ENCODE results near the gene RANBP6. TPM values are rescaled to one million over a fixed set of nuclear protein-coding genes. Genes with fewer than 3 reads are reported as not detected.
A peak's percentile ranks its signal among the peaks of the same experiment; 100 is the strongest.

The RANBP6 gene
- total RNA-seq, 4 donors from 2014 or later = 8.1 to 21.0 (median 16.9) TPM

DNA sequence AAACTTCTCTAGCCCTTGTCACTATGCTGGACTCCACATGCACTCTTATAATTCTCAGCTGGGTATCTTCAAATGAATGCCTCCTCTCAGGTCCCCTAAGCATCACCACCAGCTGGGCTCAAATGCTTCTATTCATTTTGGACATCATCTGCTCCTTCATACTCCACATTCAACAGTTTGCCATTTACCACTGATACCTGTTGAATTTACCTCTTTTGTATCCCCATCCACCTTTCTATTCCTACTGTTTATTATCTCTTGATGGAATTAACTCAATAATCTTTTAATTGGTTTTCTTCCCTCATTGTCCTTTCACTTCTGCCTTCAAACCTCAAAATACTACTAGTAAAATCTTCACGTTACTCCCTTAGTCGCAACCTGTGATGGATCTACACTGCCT lies 14.5 kb downstream of the RANBP6 start:
- intact Hi-C loops (cut with DNase I; ENCODE audit: low total_unique reads) = loop anchor here (10.0 kb wide), 1 partner anchor 56 kb away; no protein-coding TSS in a partner anchor
- no peak for TF ChIP-seq POLR2A (IDR thresholded peaks at IDR 0.05)
- TF ChIP-seq, protein P1, sequence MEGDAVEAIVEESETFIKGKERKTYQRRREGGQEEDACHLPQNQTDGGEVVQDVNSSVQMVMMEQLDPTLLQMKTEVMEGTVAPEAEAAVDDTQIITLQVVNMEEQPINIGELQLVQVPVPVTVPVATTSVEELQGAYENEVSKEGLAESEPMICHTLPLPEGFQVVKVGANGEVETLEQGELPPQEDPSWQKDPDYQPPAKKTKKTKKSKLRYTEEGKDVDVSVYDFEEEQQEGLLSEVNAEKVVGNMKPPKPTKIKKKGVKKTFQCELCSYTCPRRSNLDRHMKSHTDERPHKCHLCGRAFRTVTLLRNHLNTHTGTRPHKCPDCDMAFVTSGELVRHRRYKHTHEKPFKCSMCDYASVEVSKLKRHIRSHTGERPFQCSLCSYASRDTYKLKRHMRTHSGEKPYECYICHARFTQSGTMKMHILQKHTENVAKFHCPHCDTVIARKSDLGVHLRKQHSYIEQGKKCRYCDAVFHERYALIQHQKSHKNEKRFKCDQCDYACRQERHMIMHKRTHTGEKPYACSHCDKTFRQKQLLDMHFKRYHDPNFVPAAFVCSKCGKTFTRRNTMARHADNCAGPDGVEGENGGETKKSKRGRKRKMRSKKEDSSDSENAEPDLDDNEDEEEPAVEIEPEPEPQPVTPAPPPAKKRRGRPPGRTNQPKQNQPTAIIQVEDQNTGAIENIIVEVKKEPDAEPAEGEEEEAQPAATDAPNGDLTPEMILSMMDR (IDR thresholded peaks at IDR 0.05 in 4 of 5, conservative IDR thresholded peaks at IDR 0.05 in 1 of 5) = no peak
- H3K9me3 ChIP-seq = no peaks in the 10 kb centered on the region
- no peak for ATAC-seq
- no peak overlapping the region for H3K4me3 ChIP-seq
- in situ Hi-C loops (cut with MboI; ENCODE audit: low sequenced_read_pairs in 4 of 4) = loop anchor here in 2 of 4 donors (25.0 kb wide), 2 partner anchors 364 to 686 kb away; partner anchors contain the start of gene RIC1 (in 1 of the 2)
- no peak for DNase-seq
- no peak overlapping the region for H3K27ac ChIP-seq
- H3K4me1 ChIP-seq = peaks cover 67 to 76% of the 10 kb centered on the region in 2 donors
- H3K36me3 ChIP-seq = no peaks in the 10 kb centered on the region
- no peaks in the 10 kb centered on the region for H3K27me3 ChIP-seq

DNA sequence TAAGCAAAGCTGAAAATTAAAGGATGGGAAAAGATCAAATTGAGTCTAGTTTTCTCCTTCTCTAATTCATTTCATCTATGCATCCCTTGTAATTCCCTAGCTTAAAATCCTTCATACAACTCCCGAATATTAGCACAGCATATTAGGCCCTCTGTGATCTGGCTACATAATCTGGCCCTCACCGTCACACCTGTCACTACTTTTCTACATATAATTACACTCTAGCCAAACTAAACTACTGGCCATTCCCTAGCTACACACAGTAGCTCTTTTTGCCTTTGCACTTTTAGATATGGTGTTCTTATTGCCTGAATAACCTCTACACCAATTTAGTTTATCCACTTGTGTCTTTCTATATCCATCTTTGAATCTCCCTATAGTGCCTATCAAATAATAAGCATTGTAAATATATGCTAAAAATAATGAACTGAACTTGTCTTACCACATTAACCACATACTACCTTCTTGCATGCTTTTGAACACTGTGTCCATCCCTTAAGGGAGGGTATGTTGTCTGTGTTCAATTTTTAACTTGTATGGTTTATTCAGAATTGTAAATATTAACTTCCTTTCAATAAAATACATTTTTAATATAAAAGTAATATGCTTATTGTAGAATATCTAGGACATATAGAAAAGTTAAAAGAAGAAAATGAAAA lies 15.9 kb downstream of the RANBP6 start:
- Histone ChIP-seq H3K27ac (peak overlapping the region in 1 of 4 donors; percentile 1), H3K36me3 (no peaks in the 10 kb centered on the region), H3K4me1 (peaks cover 53 to 66% of the 10 kb centered on the region in 2 donors), H3K4me3 (no peak overlapping the region), H3K9me3 (no peaks in the 10 kb centered on the region), H3K27me3 (no peaks in the 10 kb centered on the region)
- peak in 1 of 2 donors; percentile 69 for ATAC-seq
- intact Hi-C loops (cut with DNase I; ENCODE audit: low total_unique reads) (loop anchor here (10.0 kb wide), 1 partner anchor 55 kb away; no protein-coding TSS in a partner anchor), in situ Hi-C loops (cut with MboI; ENCODE audit: low sequenced_read_pairs in 4 of 4) (loop anchor here in 2 of 4 donors (25.0 kb wide), 2 partner anchors 362 to 688 kb away; partner anchors contain the start of gene RIC1 (in 1 of the 2))
- no peak for TF ChIP-seq POLR2A (IDR thresholded peaks at IDR 0.05)
- TF ChIP-seq, protein P1 (IDR thresholded peaks at IDR 0.05 in 4 of 5, conservative IDR thresholded peaks at IDR 0.05 in 1 of 5) = no peak
- no peak for DNase-seq

DNA sequence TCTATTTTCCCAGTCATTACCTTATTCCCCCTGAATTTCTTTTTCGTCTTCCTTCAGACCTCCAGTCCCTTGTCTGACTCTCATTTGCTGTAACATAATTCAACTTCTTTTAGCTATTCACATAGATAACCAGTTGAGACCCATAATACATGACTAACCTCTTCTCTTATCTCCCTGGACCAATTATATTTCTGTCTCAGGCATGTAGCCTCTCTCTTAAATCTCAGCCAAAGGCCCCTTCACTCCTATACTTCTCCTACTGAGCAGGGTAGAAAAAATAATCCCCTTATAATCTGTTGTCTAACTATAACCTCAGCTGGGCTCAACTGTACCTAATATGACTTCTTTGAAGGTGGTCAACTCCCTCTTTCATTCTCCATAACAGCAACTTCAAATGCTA lies 20.9 kb downstream of the RANBP6 start:
- Histone ChIP-seq H3K9me3 (no peaks in the 10 kb centered on the region), H3K27ac (no peak overlapping the region), H3K27me3 (no peaks in the 10 kb centered on the region), H3K4me1 (peaks cover 20 to 26% of the 10 kb centered on the region in 2 donors), H3K36me3 (no peaks in the 10 kb centered on the region), H3K4me3 (no peak overlapping the region)
- in situ Hi-C loops (cut with MboI; ENCODE audit: low sequenced_read_pairs in 4 of 4) (no loop called here), intact Hi-C loops (cut with DNase I; ENCODE audit: low total_unique reads) (no loop called here)
- TF ChIP-seq, protein P1 (IDR thresholded peaks at IDR 0.05 in 4 of 5, conservative IDR thresholded peaks at IDR 0.05 in 1 of 5) = no peak
- no peak for TF ChIP-seq POLR2A (IDR thresholded peaks at IDR 0.05)
- no peak for DNase-seq
- no peak for ATAC-seq

DNA sequence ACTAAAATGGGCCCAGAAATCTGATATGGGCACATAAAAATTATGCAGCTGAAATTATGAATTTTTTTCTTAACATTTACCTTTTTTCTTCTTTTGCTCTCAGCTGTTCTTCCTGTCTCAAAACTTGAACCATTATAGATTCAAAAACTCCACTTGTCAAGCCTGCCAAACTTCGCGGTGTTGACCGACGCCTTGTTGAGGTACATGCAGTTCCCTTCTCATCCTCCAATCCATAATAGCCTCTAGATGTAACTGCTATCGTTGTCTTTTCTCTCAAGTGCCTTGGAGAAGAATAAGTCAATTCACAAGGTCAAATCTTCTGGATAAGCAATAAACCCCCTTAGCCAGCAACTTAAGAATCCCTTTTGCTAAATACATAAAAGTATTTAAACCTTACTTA lies 27.2 kb downstream of the RANBP6 start:
- DNase-seq (no peak), ATAC-seq (no peak)
- in situ Hi-C loops (cut with MboI; ENCODE audit: low sequenced_read_pairs in 4 of 4) = no loop called here
- Histone ChIP-seq H3K4me3 (no peak overlapping the region), H3K27me3 (no peaks in the 10 kb centered on the region), H3K4me1 (no peaks in the 10 kb centered on the region), H3K9me3 (no peaks in the 10 kb centered on the region), H3K36me3 (no peaks in the 10 kb centered on the region), H3K27ac (no peak overlapping the region)
- intact Hi-C loops (cut with DNase I; ENCODE audit: low total_unique reads) = no loop called here
- no peak for TF ChIP-seq POLR2A (IDR thresholded peaks at IDR 0.05)
- TF ChIP-seq, protein P1 (IDR thresholded peaks at IDR 0.05 in 4 of 5, conservative IDR thresholded peaks at IDR 0.05 in 1 of 5) = no peak
